ENCODE results near the gene PCCB.
"Not testable (repeated sequence)": the region's sequence is repeated elsewhere in the genome, so short reads cannot be mapped to it uniquely, and the experiment has no call there.

The PCCB gene

DNA sequence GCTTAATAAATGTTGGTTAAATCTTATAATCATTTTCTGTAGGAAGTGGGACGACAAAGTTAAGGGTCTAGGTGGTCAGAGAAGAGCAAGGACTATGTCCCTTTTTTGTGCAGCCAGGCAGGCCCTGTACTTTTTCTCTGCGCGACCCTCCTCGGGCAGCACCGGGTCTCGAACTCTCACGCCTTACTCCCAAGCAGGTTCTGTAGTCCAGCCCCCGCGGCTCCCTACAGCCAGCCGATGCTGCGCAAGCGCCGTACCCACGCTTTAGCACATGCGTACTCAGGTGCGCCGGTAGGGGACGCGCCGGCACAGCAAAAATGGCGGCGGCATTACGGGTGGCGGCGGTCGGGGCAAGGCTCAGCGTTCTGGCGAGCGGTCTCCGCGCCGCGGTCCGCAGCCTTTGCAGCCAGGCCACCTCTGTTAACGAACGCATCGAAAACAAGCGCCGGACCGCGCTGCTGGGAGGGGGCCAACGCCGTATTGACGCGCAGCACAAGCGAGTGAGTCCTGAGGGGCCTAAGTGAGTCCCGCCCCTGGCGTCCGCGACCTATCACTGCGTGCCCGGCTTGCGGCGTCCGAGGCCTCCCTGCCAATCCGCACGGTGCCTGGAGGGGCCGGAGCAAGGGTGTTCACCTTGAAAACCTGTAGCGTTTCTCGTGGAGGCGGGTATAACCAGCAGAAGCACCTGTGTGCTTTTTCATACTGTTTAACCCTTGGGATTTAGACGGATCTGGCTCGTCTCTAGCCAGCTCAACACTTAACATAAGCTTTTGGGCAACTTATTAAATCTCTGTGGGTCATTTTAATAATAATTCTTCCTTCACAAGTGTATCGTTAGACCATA is at the start of gene PCCB:
PCCB (plus strand) TSS at position 282 of the 844 bp plus-strand sequence; CDS start at position 318, 36 bp downstream.
- FAIRE-seq, result no peak

DNA sequence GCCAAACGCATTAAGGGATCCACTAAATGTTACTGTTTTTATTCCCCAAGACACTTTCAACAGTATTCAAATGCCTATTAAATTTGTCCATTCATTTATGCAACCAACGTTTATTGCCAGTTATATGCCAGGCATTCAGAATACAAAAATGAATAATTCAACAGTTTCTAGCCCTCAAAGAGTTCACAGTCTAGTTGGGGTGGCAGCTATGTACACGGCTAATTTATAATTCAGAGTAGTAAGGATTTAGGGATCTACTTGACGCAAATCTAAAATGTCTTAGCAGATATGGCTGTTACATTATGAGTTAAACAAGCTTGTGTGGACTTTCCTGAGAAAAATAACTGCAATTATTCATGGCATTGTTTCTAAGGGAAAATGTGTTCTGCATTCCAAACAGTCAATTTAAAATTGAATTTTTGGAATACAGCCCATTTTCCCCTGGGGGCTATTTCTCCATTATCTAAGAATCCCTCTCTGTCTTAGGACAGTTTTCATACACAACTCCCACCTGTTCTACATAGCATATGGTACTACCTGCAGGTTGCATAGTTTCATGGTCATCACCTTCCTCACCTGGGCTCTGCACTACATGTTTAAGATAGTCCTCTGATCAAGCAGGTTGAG is 42.5 kb upstream of the PCCB start:
- no peak for FAIRE-seq

DNA sequence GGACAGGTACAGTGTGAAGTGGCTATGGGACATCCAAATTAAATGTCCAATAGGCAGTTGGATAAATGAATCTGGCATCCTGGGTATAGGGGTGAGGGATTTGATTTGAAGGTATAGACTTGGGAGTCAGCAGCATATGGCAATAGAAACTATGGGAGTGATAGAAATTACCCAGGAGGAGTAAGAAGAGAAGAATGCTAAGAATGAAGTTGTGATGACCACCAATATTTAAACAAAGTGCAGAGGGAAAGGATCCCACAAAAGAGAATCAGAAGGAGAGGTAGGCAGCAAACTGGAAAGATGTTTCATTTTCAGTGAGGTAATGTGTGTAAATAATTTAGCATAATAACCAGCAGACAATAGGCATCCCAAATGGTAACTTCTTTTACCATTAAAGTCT is 40.2 kb upstream of the PCCB start:
- no peak for FAIRE-seq

DNA sequence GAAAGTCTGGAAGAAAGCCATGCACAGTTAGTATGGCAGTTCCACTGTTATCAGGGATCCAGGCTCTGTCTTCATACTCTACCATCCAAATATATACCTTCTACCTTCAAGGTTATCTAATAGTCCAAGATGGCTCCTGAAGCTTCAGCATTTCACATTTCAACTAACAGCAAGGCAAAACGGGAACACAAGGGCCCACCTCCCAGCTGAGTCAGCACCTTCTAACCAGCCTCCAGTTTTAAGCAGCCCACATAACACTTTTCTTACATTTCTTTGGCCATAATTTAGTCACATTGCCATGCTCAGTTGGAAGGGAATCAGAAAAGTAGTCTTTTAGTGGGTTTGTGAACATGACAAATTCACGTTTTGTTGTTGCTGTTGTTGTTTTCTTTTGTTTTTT is 38.6 kb upstream of the PCCB start:
- FAIRE-seq, result no peak

DNA sequence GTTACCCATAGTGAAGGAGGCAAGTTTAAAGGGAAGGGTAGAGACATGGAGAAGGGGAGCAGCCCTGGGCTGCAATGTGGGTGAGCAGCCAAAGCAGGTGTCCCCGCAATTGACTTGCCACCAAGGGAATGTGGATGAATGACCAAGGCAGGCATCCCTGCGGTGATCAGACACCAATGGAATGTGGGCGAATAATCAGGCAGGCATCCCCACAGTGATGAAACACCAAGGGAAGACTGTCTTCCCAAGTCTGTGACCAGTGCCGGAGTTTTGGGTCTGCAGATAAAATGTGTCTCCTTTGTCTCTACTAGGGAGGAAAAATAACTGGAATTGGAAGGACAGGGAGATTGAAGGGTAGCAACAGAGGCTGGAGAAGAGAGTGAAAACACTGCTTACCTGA is 27.4 kb upstream of the PCCB start:
- FAIRE-seq, result not testable (repeated sequence)

DNA sequence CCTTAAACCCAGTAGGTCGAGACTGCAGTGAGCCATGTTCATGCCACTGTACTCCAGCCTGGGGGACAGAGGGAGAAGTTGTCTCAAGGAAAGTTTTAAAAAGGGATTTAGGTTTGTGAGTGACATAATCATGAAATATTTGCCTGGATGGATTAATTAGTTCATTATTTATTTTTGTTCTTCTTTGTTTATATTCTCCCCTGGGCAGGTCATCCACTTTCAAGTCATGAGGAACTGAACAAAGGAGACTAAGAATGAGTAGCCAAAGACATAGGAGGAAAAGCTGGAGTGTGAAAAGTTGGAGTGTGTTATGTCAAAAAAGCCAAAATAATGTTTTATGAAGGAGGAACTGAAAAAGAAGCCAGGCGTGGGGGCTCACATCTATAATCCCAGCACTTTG is 17.7 kb upstream of the PCCB start:
- FAIRE-seq, result no peak

DNA sequence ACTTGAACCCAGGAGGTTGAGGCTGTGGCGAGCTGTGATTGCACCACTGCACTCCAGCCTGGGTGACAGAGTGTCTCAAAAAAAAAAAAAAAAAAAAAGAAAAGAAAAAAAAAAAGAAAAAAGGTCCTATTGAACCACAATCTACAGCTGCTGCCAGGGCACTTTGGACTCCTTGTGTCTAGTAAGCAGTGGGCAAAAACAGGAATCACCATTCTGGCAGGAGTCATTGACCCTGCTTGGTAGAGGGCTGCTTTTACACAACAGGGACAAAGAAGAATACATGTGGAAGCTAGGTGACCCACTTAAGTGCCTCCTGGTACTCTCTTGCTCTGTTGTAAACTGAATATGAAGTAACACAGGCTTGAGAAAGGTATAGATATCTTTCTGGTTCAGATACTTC is 14.6 kb upstream of the PCCB start:
- FAIRE-seq, result no peak

DNA sequence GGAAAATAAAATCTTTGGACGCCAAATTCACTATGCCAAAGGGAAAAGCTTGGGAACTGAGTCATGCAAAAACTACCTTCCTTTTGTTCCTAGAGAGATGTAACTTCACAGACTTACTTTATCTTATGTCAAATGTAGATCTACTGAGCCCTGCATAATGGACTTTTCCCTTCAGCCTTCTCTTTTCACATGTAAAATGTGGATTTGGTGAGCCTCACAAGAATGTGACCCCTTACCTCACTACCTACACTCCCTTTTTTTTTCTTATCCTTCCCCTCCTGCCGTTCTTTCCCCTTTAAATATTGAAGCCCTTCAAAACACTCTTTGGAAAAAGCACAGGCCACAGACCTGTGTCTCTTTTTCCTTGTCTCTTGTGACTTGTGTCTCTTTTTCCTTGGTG is 14.0 kb upstream of the PCCB start:
- no peak for FAIRE-seq

DNA sequence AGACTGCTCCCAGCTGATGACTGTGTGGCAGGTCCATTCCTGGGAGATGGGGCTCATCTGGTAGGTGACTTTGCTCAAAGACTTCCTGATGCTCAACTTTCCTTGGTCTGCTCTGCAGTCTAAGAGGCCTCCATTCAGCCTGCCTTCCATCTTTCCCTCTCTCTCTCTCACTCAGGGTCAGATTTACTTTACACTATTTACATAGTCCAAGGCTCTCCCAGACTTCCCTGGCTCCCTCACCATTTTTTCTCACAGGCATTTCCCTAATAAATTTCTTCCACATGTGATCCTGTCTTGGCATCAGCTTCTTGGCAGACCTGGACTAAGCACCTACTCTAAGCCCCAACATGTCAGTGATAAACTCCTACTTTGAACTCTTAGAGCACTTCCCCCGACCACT is 13.0 kb upstream of the PCCB start:
- FAIRE-seq, result no peak

DNA sequence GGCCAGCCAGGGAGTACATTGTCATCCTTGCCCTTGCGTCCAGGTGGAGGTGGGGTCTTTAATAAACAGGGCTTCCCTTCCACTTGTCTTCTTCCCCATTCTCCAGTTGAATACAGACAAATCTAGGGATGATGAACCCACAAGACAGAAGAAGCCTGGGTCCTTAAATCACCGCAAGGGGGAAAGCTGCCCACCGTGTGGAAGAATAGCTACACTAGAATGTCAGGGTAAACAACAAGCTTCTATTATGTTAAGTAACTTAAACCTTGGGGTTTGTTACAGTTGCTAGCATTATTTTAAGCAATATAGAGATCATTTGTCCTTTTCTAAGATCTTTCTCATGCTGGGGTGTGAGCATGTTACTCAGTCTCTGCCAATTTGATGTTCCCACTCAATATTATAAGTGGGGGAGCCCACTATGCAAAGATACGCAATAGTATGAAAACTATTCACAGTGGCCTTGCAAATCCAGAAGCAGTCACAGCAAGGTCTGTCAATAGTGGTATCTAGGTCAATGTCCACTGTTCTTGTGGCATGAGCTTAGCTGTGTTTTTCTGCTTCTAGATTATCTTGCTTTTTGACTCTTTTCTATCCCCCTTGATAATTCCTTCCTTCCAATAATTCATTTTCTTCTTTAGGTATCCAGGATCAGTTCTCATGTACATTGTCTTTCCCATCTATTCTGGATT is 12.0 kb upstream of the PCCB start:
- FAIRE-seq, result no peak

DNA sequence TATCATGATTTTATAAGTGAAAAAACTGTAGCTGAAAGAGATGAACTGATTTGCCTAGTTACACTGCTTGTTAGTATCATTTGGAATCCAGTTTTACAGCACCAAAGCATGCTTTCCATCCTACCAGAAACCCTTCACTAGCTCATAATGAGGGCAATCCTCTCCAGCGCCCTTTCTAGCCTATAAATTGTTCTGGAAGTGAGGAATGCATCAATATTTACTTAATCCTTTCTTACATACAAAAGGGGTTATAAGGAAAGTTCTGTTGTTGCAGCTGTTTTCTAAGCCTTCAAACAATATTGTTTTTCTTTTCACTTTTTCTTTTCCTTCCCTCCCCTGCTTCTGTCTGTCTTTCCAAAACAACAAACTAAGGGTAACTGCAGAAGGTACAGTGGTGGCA is 11.0 kb upstream of the PCCB start:
- FAIRE-seq, result no peak

DNA sequence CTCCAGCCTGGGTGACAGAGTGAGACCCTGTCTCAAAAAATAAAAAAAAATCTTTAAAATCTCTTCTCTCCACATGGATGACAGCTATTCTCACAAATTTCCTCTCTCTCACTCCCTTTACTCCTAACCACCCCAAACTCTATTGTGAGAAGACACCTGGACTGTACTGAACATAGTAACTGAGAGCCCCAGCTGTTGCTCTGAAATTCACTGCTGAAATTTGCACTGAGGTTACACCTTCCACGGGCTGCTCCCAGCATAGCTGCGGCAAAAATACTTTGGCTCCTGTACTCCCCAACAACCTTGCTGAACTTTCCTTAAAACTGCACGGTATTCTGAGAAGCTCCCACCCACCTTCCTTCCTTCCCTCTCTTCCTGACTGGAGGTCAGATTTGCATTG is 4.4 kb upstream of the PCCB start:
- FAIRE-seq, result no peak

DNA sequence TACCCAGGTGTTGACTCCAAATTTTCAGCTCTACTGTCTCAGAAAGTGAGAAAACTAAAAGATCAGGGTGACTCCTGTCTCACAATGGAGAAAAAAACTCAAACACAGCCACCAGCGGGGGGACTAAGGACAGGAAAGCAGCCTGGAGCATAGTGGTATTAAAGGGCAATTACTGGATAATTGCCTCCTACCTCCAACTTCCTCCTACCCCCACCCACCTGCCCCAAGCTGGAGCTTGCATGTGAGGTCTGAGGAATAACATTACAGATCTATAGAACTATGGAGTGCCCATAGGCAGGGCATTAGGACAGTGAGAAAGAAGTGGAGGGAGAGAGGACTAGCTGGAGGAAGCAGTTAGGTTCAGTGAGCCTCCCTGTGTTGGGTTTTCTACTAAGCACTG is 2.7 kb upstream of the PCCB start:
- no peak for FAIRE-seq

DNA sequence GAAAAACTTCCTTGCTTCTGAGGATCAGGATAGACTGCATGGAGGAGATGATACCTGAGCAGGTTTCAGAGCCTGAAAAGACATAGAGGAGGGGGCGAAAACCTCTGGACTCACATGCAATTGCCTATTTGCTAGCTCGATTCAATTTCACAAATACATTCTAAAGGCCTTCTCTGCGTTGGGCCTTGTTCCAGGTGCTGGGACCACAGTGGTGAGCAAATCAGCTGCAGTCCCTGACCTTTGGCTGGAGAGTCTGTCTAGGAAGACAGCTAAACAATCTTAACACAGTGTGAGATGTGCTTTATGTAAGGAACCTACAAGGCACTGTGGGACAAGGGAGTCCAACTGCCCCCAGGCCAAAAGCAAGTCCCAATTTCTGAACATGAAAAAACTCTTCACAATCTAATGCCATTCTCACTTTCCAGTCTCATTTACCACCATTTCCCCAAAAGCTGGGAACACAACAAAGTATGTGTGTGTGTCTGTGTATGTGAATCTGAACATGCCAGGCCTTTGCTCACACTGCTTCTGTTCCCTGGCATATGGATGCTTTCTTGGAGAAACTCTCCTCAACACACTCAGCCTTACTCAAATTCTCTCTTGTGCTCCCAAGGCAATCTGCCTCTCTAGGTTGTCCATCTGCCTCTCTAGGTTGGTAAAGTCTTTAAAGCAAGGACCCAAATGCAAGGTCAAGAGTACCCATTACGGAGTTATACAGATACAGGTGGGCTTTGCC is 2.1 kb upstream of the PCCB start:
- FAIRE-seq, result no peak

DNA sequence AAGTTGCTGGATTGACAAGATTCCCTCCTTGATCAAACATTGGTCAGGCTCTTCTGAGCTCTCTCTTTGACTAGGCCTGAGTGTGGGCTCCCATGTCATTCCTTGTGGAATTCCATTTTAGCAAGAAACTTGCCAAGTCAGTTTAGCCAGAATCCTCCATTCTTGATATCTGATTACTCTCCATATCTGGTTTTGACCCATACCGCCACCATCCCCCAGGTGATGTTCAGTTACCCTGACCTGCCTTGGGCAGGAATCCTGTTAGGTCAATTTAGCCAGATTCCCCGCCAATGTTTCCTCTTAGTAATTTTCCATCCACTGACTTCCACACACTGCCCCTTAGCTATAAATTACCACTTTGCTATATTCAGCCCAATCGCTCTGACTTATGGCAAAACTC is 1.0 kb upstream of the PCCB start:
- no peak for FAIRE-seq

DNA sequence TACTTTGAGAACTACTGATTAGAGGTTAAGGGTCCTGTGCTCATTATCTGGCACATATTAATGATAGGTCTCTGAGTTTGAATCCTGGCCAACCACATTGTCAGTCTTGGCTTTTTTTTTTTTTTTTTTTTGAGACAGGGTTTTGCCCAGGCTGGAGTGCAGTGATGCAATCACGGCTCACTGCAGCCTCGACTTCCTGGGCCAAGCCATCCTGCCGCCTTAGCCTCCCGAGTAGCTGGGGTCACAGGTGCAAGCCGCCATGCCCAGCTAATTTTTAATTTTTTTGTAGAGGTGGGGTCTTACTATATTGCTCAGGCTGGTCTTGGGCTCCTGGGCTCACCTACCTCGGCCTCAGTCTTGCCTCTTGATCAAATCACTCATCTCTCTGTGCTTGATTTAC is 547 bp upstream of the PCCB start:
- no peak for FAIRE-seq

DNA sequence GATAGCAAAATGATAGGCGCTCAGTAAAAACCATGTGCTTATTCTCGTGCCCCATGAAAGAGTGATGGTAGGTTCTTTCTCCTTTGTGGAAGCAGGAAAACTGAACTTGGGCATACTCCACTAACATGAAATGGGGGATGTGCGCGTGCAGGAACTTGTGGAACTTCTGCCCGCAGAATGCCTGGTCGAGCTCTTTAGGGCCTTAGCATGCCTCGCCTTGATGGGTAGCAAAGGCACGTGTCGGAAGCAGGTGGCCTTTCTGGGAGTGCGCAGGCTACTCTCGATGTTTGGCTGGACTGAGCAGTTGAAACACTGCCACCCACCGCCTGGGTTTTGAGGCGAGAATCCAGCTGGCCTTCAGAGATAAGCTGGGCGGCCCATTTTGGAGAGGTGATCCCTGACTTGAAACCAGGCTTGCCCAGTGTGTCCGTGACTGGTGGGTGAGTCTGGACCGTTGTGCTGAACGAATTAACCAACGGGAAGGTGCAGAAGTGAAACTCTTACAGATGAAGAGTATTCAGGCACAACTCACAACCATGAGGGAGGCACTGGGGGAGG is 842 bp downstream of the PCCB start:
- no peak for FAIRE-seq

DNA sequence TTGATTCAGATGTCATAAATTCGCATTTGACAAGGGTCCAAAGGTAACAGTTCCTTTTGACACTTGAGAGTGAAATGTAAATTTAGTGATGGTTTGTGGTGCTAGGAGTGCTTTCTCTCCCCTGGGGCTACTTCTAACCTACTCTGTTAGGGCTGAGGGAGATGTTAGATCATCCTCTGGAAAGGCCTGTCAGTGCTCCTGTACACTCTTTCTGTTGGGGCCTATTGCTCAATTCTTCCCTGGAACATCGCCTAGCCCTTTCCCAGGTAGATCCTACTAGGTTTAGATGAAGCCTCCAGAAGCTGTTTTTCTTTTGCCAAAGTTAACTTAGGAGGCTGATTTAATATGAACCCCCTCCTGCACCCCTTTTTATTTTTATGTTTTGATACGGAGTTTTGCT is 1.4 kb downstream of the PCCB start:
- FAIRE-seq, result no peak

DNA sequence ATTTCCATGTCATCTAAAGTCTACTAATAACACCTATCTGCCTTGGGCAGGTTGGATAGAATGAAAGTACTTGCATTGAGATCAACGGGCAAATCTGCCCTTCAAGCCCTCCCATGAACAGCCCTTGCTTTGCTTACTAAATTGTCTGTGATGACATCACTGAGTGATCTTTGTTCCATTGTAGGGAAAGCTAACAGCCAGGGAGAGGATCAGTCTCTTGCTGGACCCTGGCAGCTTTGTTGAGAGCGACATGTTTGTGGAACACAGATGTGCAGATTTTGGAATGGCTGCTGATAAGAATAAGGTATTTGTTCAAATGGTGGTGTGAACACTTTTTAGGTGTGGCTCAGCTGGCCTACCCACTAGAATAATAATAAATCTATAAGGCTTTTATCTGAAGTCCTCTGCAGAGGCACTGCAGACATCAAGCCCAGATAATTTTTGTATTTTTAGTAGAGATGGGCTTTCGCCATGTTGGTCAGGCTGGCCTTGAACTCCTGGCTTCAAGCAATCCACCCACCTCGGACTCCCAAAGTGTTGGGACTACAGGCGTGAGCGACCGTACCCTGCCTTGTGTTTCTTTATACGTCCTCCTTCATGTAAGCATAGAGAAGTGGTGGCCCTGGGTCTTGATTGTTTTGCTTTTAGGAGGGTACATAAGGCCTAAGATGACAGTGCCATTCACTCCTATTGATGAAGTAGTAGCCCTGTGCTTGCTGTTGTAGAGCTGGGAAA is 5.7 kb downstream of the PCCB start:
- FAIRE-seq, result no peak

DNA sequence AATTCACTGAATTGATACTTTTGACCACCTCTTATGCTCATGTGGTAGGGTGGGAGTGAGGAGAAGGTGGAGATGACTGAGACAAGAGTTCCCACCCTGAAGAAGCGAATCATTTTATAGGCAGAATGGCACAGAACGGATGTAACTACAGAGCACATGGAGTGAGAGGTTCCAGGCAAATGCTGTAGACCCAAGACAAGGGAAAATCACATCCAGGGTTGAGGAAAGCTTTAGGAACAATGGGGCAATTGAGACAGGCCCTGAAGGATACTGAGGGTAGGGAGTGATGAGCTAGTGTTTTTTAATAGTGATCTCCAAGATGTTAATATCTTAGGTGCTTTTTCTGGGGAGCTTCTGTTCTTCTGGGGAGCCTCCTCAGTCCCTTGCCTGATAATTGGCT is 8.1 kb downstream of the PCCB start:
- FAIRE-seq, result no peak

DNA sequence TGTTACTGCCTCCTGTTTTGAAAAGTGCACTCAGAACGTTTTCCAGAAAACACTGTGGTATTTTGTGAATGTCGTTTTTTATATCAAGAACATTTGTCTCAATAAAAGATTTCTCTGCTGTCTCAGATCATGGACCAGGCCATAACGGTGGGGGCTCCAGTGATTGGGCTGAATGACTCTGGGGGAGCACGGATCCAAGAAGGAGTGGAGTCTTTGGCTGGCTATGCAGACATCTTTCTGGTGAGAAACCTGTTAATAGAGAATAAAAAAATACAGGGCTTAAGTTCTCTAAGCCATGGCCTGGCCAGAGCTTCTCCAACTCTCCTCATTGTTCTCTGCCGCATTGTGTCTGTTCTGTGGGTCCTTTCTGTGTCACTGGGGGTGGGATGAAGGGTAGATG is 11.7 kb downstream of the PCCB start:
- FAIRE-seq, result no peak

DNA sequence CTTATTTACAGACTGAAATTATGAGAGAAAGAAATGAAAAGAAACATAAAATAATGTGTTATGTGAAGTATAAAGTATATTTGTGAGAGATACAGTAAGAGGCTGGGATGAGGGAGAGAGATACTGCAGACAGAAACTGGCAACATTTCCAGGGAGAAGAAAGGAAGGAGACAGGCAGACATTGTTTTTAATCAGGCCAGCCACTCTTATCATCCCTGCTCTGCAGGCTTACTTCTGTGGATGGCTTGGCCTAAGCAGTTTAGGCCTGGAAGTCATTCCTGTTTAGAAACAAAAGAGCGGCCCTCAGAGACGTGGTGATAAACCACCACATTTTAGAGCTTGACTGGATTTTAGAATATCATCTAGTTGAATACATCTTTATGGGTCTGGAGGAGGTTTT is 12.4 kb downstream of the PCCB start:
- FAIRE-seq, result no peak
